ENCODE measurements around the gene TGM5.

- TF ChIP-seq CTCF (IDR thresholded peaks at IDR 0.05) (no peak), POLR2A (IDR thresholded peaks at IDR 0.05) (no peak)
These were observed 71.9 kb downstream of the TGM5 start for GRCh38 chr15:43194795-43195194.
